Breast epithelium (tissue), 4 donors: ENCODE data around the gene COL8A2. TPM values are rescaled to one million over a fixed set of nuclear protein-coding genes. Genes with fewer than 3 reads are reported as not detected.

ENCODE experiments used
- DNase-seq, 2 donors: peaks; one replicate each; pipeline ENCODE4 v3.0.0-alpha.2; 2019; ENCODE audit warnings: low spot score in 2 of 2
- H3K27ac ChIP-seq, 2 donors: fragments of 200-600 bp; sonication (generic) in 1 of 2; one replicate each; pipeline ENCODE4 v1.5.1; 2016 to 2019; ENCODE audit warnings: mild to moderate bottlenecking in 1 of 2
- H3K27me3 ChIP-seq, 2 donors: fragments of 200-600 bp; sonication (generic) in 1 of 2; one replicate each; pipeline versions ENCODE4 v1.5.1 to v1.6.0; 2017 to 2019; ENCODE audit warnings: control low read depth in 1 of 2, mild to moderate bottlenecking in 1 of 2
- H3K36me3 ChIP-seq: fragments of 200-600 bp; one replicate; pipeline ENCODE4 v1.5.1; 2019
- H3K4me1 ChIP-seq, 2 donors: fragments of 200-600 bp; sonication (generic); one replicate each; pipeline ENCODE4 v1.5.1; 2016 to 2019; ENCODE audit warnings: control low read depth in 1 of 2
- H3K4me3 ChIP-seq, 3 donors: fragments of 200-600 bp; sonication (generic); 1 replicate in 2 of 3; 2 replicates in 1 of 3; pipeline ENCODE4 v1.5.1; 2016 to 2019; ENCODE audit warnings: mild to moderate bottlenecking in 3 of 3, moderate library complexity in 2 of 3
- H3K9me3 ChIP-seq, 2 donors: fragments of 200-600 bp; sonication (generic) in 1 of 2; one replicate each; pipeline ENCODE4 v1.5.1; 2016 to 2019; ENCODE audit warnings: control low read depth in 1 of 2
- POLR2A ChIP-seq: fragments of 450-650 bp; IDR thresholded peaks from one replicate; pipeline ENCODE4 v1.6.1; 2016; ENCODE audit warnings: antibody characterized with exemption, mild to moderate bottlenecking, moderate library complexity
- POLR2AphosphoS5 ChIP-seq, 3 donors: sonication (generic); formaldehyde crosslinking; IDR thresholded peaks; one replicate each; pipeline ENCODE4 v1.6.1; 2017; ENCODE audit warnings: antibody characterized with exemption in 3 of 3
- intact Hi-C: fragments of 100-400 bp; cut with DNase I; formaldehyde crosslinking; loops from one replicate; pipeline ENCODE4 v1.15.1; 2023; ENCODE audit warnings: low total_unique reads
- total RNA-seq, 3 donors: library from RNA; depleted of rRNA; stranded (reverse); fragments of >200 nt; gene quantifications; one replicate each; pipeline ENCODE4 v1.1.0, GENCODE V29; 2016
- TF ChIP-seq, protein P1 (sequence below), 3 donors: fragments of 450-650 bp; IDR thresholded peaks; one replicate each; pipeline ENCODE4 v1.5.1; 2016 to 2017; ENCODE audit warnings: antibody characterized with exemption in 3 of 3, mild to moderate bottlenecking in 3 of 3, moderate library complexity in 3 of 3

COL8A2 gene
- total RNA-seq, 3 donors from 2014 or later, result 3.4 to 20.6 (median 11.1) TPM

GRCh38 chr1:36157115-36157903, 32.3 kb upstream of the COL8A2 start:
- no peaks in the 10 kb centered on the region for H3K9me3 ChIP-seq
- peaks cover 30 to 50% of the 10 kb centered on the region in 2 donors for H3K4me1 ChIP-seq
- no peaks in the 10 kb centered on the region for H3K27me3 ChIP-seq
- intact Hi-C loops, result no loop called here
- peak in 1 of 2 donors; percentile 50 for DNase-seq
- H3K27ac ChIP-seq, result peak overlapping the region; percentile 93 to 100
- H3K36me3 ChIP-seq, result no peaks in the 10 kb centered on the region
- TF ChIP-seq POLR2A (no peak), POLR2AphosphoS5 (IDR thresholded peaks at IDR 0.05) (no peak)
- TF ChIP-seq, protein P1, sequence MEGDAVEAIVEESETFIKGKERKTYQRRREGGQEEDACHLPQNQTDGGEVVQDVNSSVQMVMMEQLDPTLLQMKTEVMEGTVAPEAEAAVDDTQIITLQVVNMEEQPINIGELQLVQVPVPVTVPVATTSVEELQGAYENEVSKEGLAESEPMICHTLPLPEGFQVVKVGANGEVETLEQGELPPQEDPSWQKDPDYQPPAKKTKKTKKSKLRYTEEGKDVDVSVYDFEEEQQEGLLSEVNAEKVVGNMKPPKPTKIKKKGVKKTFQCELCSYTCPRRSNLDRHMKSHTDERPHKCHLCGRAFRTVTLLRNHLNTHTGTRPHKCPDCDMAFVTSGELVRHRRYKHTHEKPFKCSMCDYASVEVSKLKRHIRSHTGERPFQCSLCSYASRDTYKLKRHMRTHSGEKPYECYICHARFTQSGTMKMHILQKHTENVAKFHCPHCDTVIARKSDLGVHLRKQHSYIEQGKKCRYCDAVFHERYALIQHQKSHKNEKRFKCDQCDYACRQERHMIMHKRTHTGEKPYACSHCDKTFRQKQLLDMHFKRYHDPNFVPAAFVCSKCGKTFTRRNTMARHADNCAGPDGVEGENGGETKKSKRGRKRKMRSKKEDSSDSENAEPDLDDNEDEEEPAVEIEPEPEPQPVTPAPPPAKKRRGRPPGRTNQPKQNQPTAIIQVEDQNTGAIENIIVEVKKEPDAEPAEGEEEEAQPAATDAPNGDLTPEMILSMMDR (IDR thresholded peaks at IDR 0.05), result no peak
- peak overlapping the region; percentile 67 to 91 (median 85) for H3K4me3 ChIP-seq

DNA sequence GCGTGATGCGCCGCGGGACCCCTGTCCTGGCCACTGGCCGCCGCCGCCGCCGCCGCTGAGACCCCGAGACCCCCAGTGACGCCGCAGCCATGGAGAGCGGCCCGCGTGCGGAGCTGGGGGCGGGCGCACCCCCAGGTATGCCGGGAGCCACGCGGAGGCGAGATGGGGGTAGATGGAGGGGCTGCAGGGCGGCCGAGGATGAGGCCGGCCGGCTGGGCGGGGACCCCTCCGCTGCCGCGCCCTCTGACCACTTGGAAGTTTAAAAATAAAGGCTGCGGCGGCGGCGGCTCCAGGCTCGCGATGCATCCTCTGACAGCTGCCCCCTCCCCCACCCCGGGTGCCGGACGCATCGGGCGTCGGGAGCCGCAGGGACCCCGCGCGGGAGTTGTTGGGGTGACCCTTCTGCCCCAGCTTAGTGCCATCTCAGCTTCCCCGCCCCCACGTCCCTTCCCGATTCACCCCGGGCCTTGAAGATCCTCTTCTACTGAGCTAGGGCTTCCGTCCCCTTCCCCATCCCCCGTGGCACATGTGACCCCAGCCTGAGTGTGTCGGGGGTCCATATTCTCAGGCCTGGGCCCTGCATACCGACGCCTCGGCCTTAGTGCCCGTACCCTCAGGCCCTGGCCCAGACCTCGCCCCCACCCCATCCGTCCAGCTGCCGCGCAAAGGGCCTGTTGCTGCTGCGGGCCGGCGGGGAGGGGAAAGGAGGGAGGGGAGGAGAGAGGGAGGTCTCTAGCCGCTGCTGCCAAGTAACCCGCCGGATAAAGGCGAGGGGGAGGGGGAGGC, 31.5 kb upstream of the COL8A2 start:
- peak in 1 of 2 donors; percentile 59 for DNase-seq
- Histone ChIP-seq H3K36me3 (no peaks in the 10 kb centered on the region), H3K9me3 (no peaks in the 10 kb centered on the region), H3K27ac (peak overlapping the region; percentile 93 to 100), H3K27me3 (no peaks in the 10 kb centered on the region), H3K4me1 (peaks cover 27 to 49% of the 10 kb centered on the region in 2 donors), H3K4me3 (peak overlapping the region; percentile 67 to 91 (median 85))
- TF ChIP-seq POLR2AphosphoS5 (IDR thresholded peaks at IDR 0.05), result peak in 2 of 3 donors; percentile 50 to 52
- TF ChIP-seq POLR2A, result peak; percentile 12
- TF ChIP-seq, protein P1 (IDR thresholded peaks at IDR 0.05), result no peak
- intact Hi-C loops, result no loop called here

DNA sequence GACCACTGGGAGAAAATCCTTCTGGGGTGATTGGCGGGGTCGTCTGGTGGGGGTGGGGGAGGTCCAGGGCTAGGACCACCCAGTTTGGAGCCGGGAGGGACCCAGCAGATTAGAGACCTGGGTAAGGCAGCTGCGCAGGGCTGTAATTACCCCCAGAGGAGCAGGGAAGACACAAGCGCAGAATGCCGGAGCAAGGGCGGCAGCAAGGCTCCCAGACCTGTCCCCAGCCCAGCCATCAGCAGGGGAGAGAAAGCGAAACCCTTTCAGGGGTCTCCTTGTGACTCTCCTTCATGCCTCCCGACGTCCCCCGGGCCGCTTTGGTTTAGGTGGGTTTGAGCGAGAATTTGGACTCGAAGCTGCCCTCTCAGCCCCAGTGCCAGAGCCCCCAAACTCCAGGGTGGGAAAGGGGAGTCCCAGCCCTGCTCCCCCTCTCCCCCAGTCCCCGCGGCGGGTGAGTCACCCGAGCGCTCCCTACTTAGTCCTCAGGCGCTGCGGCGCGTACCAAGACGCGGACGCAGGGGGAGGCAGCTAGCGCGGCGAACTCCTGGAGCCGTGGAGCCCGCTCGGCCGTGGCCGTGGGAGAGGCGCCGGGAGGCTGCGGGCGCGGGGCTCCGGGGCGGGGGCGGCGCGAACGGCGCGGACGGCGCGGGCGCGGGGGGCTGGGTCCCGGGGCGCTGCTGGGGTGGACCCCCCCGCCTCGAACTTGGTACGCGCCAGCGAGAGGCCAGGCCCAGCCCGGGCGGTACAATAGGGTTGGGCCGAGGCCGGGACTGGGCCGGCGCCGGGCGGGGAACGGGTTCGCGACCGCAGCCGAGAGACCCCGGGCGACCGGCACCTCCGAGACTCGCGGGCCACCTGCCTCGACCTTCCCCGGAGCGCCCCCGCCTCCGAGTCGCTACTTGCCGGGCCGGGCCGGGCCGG, 30.6 kb upstream of the COL8A2 start, which contains the start of gene MAP7D1:
Gene MAP7D1, plus strand, starts transcription at position 753 of the 921 bp plus-strand sequence. CDS start 258 bp downstream, outside the sequence.
- intact Hi-C loops, result no loop called here
- Histone ChIP-seq H3K4me3 (peak within 1 kb of the TSS; percentile 67 to 91 (median 85)), H3K27me3 (no peaks in the 10 kb centered on the region), H3K36me3 (no peaks in the 10 kb centered on the region), H3K27ac (peak within 1 kb of the TSS; percentile 93 to 100), H3K9me3 (no peaks in the 10 kb centered on the region), H3K4me1 (peaks cover 22 to 46% of the 10 kb centered on the region in 2 donors)
- DNase-seq, result peak; percentile 82 to 85
- TF ChIP-seq, protein P1 (IDR thresholded peaks at IDR 0.05), result no peak
- TF ChIP-seq POLR2AphosphoS5 (IDR thresholded peaks at IDR 0.05), result peak; percentile 77 to 91 (median 86)
- TF ChIP-seq POLR2A, result peak; percentile 67

DNA sequence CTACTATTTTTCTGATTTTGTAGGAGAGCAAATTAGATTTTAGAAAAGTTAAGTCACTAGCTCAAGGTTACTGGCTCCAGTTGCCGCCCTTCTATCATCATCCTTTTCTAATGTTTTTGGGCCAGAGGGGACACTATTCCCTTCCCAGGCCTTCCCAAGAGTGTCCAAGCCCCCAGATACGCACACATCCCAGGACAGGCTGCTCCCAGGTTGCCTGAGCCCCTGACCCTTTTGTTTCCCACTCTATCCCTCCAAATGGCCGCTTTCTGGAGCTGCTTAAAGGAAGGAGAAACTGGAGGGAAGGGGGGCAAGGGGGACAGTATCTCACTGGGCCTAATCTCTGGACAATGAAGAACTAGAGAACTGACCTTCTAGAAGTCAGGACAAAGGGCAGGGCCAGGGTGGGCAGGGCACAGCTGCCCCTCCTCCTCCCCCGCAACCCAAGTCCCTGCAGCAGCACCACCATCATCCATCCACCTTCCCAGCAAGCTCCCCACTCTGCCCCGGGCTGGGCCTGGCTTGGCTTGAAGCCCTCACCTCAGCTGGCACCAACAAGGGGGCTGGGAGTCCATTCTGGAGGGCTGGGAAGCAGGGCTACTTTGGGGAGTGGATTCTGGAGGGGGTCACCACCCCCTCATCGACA, 29.9 kb upstream of the COL8A2 start:
- peak overlapping the region; percentile 93 to 100 for H3K27ac ChIP-seq
- H3K4me3 ChIP-seq, result peak overlapping the region; percentile 67 to 91 (median 85)
- H3K27me3 ChIP-seq, result no peaks in the 10 kb centered on the region
- H3K4me1 ChIP-seq, result peaks cover 24 to 47% of the 10 kb centered on the region in 2 donors
- peak in 1 of 2 donors; percentile 38 for DNase-seq
- no peaks in the 10 kb centered on the region for H3K9me3 ChIP-seq
- no peaks in the 10 kb centered on the region for H3K36me3 ChIP-seq
- intact Hi-C loops, result no loop called here
- TF ChIP-seq, protein P1 (IDR thresholded peaks at IDR 0.05), result no peak
- TF ChIP-seq POLR2A (no peak), POLR2AphosphoS5 (IDR thresholded peaks at IDR 0.05) (no peak)
